Right hindlimb (tissue), 1 donor: Measurements from ENCODE around the gene PCBP1.
"Not testable (repeated sequence)": the region's sequence is repeated elsewhere in the genome, so short reads cannot be mapped to it uniquely, and the experiment has no call there.

Experiments
- DNase-seq: peaks from one replicate; pipeline ENCODE4 v3.0.0-alpha.2; 2018

PCBP1 gene

GRCh38 chr2:70128005-70128404 is 40.7 kb downstream of the PCBP1 start:
- no peak for DNase-seq

DNA sequence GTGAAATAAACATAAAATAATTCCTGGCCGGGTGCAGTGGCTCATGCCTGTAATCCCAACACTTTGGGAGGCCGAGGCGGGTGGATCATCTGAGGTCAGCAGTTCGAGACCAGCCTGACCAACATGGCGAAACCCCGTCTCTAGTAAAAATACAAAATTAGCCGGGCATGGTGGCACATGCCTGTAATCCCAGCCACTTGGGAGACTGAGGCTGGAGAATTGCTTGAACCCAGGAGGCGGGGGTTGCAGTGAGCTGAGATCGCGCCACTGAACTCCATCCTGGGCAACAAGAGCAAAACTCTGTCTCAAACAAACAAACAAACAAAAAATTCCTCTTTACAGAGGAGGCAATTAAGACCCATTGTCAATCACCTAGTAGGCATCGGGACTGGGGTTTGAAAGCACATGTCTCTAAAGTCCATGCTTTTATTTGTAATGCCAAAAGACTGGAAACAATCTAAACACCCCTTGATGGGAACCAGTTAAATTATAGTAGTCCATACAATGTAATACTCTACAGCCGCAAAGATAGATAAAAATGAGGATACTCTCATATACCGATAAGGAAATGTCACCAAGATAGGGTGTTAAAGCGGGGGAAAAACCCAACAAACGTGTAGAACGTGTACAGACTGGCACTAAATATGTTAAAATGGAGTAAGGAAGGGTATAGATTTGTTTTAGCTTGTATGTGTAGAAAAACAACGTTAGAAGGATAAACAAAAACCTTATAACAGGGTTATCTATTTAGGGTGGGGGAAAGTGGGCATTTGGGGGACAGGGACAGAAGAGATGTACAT is 44.3 kb downstream of the PCBP1 start:
- DNase-seq = not testable (repeated sequence)

DNA sequence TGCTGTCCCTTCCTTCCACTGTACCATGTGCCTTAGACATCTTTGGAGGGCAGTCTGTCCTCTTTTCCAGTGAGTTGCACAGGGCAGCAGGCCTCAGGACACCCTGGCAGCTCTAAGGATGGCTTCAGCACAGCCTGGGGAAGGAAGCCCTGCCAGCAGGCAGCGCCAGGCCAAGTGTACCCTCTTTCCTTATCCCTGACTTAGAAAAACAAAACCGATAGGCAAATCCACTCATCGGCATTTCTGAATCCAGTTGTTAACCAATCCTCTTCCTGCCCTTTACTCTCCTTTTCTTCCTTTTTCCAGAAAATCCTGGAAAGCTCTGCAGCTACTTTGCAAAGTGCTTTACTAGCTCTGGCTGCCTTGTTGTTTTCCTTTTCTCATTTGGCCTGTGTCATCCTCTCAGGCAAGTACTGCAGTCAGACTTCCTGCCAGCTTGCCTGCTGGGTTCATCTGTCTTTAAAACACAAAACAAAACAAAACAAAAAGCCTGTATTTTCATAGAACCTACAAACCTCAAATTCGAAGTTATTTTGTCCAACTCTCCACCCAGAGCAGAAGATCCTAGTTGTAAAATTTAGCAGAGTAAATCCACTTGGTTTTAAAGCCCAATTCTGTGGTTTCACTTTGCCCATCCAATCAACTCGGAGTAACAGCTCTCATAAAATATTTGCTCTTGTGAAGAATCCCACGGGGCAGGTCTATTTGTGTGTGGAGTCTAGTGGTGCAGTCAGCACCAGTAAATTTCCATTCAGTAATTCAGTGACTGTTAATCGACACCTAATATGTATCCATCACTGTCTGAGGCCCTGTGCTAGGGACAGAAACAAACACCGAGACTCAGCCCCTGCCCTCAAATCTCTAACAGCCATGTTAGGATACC is 45.2 kb downstream of the PCBP1 start:
- peak; percentile 68 for DNase-seq

DNA sequence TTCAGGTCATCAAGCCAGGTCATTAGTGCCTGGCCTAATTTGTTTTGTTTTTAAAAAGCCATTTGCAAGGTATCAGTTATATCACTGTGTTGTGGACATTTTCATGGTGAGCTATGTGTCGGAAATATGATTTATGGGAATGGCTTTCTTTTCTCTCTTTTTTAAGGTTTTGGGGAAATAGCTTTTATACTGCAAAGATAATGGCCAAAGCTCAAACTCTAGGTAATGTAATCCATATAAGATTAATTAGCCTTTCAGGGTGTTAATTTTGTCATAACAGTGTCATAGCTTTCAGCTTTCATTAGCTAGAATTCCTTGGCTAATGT is 45.8 kb downstream of the PCBP1 start:
- DNase-seq = no peak

- DNase-seq = no peak
These were observed 46.4 kb downstream of the PCBP1 start for GRCh38 chr2:70133491-70134322.

DNA sequence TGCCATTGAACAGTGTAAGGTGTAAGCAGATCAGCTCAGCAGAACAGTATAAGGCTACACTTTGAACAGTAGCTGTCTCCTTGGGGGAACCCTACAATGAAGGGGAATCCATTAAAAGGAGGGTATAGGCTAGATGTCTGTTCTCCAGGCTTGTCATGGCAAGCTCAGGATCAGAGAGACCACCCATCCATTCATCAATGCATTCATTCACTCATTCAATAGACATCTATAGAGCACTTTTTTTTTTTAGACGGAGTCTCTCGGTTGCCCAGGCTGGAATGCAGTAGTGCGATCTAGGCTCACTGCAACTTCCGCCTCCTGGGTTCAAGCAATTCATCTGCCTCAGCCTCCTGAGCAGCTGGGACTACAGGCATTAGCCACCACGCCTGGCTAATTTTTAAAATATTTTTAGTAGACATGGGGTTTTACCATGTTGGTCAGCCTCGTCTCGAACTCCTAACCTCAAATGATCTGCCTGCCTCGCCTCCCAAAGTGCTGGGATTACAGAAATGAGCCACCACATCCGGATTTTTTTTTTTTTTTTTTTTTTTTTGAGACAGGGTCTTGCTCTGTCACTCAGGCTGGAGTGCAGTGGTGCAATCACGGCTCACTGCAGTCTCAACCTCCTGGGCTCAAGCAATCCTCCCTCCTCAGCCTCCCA is 47.2 kb downstream of the PCBP1 start:
- DNase-seq = not testable (repeated sequence)
